HG02981 (cell line): Measurements from ENCODE around the gene CCT5.
"Not testable (repeated sequence)": the region's sequence is repeated elsewhere in the genome, so short reads cannot be mapped to it uniquely, and the experiment has no call there.

Experiments used
- ATAC-seq: cut with Tn5 transposase; IDR thresholded peaks from one replicate; pipeline ENCODE4 v1.9.1; 2021; ENCODE audit warnings: mild to moderate bottlenecking, moderate library complexity; ENCODE audit not compliant: unreplicated experiment

CCT5 gene

GRCh38 chr5:10275460-10275859 lies 25.4 kb downstream of the CCT5 start:
- ATAC-seq, result no peak

GRCh38 chr5:10275991-10276390 lies 25.9 kb downstream of the CCT5 start:
- ATAC-seq, result no peak

DNA sequence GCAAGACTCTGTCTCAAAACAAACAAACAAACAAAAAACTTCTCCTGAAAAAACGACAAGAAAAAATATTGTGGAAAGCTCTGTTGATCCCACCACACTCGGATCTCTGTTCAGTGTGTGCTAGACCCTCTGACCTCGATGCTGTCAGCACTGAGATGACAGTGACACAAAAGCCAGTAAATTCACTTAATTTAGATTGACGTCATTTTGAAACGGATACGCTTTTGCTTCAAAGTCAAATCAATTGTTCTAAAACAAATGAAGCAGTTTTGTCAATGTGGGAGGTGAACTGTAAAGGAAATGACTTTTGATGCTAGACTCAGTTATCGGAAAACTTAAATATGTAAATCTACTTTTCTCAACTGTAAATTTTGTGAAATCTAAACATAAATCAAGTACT lies 26.6 kb downstream of the CCT5 start:
- no peak for ATAC-seq

GRCh38 chr5:10277773-10278630 lies 27.9 kb downstream of the CCT5 start:
- no peak for ATAC-seq

DNA sequence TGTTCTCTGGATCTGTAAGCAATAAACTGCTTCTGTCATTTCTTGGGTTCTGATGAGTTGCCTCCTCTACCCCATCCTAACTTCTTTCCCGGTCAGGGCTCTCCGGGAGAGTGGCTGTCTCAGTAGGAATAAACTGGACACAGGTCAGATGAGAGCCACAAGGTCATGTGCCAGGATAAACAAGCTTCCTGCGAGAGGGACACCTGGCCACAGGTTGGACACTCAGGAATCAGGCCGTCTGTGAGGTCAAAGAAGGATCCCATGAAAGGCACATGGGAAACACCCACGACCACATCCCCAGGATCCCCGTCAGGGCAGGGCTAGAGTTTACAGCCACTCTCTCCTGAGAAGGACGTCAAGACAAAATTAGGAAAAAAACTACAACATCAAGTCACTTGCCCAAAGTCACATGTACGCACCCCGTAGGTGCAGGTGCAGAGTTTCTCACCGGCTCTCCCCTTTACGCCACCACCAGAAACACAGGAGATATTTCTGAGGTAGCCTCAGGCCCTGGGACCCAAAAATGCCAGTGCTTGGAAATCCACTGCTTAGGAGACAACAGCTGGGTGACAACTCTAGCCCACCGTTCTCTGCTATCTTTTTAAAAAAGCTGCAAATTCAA lies 28.7 kb downstream of the CCT5 start:
- no peak for ATAC-seq

GRCh38 chr5:10279328-10279727 lies 29.2 kb downstream of the CCT5 start:
- no peak for ATAC-seq

DNA sequence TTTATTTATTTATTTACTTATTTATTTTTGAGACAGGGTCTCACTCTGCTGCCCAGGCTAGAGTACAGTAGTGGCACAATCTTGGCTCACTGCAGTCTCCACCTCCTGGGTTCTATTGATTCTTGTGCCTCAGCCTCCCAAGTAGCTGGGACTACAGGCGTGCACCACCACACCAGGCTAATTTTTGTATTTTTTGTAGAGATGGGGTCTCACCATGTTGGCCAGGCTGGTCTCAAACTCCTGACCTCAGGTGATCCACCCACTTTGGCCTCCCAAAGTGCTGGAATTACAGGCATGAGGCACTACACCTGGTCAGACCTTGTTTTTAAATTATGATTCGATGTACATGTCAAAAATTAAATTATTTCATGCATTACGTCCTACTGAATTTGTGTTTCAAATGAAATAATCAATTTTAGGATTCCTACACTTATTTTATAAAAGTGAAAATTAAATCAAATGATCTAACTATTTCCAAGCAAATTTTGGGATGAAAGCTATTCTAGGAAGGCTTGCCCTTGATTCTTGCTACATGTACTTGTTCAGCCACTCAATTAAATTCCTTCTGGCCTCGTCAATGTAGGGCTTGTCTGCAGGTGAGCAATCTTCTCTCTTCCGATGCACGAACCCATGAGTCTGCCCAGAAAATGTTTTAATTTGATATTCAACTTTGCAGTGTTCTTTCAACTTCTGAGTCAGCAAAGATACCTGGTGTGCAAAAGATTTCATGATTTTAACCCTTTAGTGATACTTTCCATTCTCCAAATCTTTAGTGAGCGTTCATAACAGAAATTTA lies 30.0 kb downstream of the CCT5 start:
- no peak for ATAC-seq

- ATAC-seq, result peak; percentile 88
These were observed 34.0 kb downstream of the CCT5 start for GRCh38 chr5:10283927-10284635.

DNA sequence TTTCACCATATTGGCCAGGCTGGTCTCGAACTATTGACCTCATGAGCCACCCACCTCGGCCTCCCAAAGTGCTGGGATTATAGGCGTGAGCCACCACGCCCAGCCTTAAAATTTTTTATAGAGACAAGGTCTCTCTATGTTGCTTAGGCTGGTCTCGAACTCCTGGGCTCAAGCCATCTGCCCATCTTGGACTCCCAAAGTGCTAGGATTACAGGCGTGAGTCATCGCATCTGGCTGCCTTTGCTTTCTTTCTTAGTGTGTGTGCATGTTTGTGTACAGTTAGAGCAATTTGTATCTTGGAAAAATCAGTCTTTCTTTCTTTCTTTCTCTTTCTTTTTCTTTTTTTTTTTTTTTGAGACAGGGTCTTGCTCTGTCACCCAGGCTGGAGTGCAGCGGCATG lies 35.3 kb downstream of the CCT5 start:
- not testable (repeated sequence) for ATAC-seq

DNA sequence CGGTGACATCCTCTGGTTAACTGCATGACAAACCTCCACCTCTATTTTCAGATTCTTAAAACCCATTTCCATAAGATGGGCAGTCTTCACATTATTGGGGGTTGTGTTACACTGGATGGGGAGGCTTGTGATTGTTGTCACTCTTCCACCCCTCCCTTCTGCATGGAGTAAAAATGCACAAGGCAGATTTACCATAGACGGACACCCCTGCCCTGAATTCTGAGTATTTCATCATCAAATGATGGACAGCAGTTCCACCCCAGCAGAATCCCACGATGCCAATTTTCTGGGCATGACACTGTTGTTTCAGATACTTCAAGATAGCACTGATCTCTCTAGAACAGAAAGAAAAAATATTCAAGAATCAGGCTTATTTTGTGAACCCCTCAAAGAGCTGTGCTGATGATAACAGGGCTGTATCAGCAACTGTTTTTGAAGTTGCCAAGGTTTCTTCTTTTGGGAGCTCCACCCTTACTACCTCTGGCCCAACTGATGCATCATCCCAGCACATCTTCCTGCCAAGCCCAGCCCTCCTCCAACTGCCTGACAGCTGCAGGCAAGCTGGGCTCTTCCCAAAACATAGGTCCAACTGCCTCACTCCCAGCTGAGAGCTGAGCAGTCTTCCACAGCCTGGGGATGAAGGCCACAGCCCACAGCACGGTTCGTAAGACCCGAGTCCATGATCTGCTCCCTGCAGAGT lies 36.2 kb downstream of the CCT5 start:
- ATAC-seq, result no peak

DNA sequence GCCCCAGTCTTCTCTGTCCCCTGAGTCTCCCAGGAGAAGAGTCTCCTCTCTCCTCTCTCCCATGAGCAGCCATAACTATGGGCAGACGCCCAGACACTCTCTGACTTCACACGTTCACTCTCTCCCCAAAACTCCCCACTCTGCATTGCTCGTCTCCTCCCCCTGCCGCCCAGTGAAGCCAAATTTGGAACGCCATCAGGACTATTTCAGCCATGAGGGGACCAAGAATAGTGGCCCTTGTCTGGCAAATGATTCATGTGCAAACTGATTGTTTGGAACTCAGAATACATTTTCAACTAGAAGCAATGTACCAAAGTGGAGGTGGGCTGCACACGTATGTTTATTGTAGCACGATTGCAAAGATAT lies 36.8 kb downstream of the CCT5 start:
- no peak for ATAC-seq

GRCh38 chr5:10288592-10289219 lies 38.6 kb downstream of the CCT5 start:
- peak; percentile 47 for ATAC-seq

DNA sequence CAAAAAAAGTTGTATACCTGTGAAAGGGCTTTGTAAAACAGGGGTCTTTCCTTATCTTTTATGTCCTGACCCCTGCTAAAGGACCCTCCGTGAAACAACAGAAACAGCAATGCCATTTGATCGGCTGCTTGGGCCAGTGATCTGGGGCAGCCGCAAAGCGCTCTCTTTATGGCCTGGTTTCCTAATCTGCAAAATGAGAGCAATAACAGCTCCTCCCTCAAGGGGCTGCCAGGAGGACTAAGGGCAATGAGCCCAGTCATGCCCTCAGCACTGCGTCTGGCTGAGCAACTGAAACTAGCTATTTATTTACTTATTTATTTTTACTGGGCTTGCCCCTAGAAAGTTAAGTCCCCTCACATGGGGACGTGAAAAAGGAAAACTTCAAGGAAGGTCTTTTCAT lies 39.3 kb downstream of the CCT5 start:
- ATAC-seq, result no peak

- ATAC-seq, result no peak
These were observed 39.9 kb downstream of the CCT5 start for GRCh38 chr5:10289991-10290390.

- ATAC-seq, result no peak
These were observed 40.4 kb downstream of the CCT5 start for GRCh38 chr5:10290438-10290837.

GRCh38 chr5:10291692-10292339 lies 41.7 kb downstream of the CCT5 start:
- no peak for ATAC-seq

DNA sequence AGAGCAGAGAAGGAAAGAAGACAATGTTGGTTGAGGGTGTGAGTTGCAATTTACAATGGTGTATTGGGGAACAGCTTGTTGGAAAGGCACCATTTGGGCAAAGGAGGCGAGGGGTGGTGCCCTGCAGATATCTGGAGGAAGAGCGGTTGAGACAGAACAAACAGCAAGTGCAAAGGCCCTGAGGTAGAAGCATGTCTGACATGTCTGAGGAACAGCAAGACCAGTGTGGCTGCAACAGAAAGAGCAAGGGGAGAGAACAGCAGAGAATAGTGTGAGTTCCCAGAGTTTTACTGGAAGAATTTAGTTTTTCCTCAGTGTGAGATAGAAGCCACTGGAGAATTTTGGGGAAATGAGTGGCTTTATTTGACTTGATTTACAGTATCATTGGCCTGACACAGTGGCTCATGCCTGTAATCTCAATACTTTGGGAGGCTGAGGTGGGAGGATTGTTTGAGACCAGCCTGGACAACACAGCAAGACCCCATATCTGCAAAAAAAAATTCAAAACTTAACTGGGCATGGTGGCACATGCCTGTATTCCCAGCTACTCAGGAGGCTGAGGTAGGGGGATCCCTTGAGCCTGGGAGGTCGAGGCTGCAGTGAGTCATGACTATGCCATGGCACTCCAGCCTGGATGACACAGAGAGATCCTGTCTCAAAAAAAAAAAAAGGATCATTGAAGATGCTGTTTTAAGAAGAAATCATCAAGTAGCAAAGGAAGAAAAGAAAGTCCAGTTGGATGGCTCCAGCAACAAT lies 44.0 kb downstream of the CCT5 start:
- ATAC-seq, result no peak

DNA sequence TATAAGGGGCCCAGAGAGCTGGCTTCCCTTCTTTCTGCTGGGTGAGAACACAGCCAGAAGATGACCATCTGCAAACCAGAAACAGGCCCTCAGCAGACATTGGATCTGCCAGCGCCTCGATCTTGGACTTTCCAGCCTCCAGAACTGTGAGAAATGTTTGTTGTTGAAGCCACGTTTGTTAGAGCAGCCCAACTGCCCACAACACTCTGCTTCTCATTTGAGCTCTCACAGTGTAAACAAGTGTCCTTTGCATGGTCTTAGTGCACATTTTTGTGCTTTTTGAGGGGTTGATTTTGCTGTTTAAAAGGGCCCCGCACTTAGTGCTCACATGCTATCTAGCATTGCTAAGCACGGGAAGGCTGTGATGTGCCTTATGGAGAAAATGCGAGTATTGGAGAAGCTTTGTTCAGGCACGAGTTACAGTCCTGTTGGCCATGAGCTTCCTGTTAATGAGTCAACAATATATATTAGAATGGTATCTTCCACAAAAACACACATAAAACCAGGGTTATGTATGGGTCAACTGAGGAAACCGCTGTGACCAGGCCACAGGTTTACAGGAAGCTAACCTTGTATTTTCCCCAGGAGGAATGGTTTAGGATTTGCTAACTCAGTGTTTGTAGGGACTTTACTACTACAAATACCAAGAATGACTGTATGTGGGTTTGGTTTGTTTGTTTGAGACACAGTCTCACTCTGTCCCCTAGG lies 45.7 kb downstream of the CCT5 start:
- ATAC-seq, result no peak
